Peyer's patch (tissue), 4 donors: ENCODE measurements around the gene CEMIP2. TPM values are rescaled to one million over a fixed set of nuclear protein-coding genes. Genes with fewer than 3 reads are reported as not detected.

Experiments
- DNase-seq, 3 donors: peaks; one replicate each; pipeline ENCODE4 v3.0.0-alpha.2; 2017 to 2019
- H3K27ac ChIP-seq, 4 donors: fragments of 200-600 bp; sonication (generic); one replicate each; pipeline ENCODE4 v1.5.1; 2016 to 2019
- H3K27me3 ChIP-seq, 2 donors: fragments of 200-600 bp; sonication (generic); one replicate each; pipeline ENCODE4 v1.5.1; 2019
- H3K36me3 ChIP-seq, 3 donors: fragments of 200-600 bp; sonication (generic); one replicate each; pipeline ENCODE4 v1.5.1; 2016 to 2019
- H3K4me1 ChIP-seq, 4 donors: fragments of 200-600 bp; sonication (generic); one replicate each; pipeline ENCODE4 v1.5.1; 2016 to 2019
- H3K4me3 ChIP-seq, 4 donors: fragments of 200-600 bp; sonication (generic); 1 replicate in 3 of 4; 2 replicates in 1 of 4; pipeline ENCODE4 v1.5.1; 2016 to 2019; ENCODE audit warnings: mild to moderate bottlenecking in 1 of 4
- H3K9me3 ChIP-seq, 4 donors: fragments of 200-600 bp; sonication (generic); one replicate each; pipeline ENCODE4 v1.5.1; 2016 to 2019; ENCODE audit warnings: mild to moderate bottlenecking in 1 of 4
- CTCF ChIP-seq, 6 experiments: fragments of 450-650 bp in 4 of 6; fragments of 200-600 bp in 2 of 6; sonication (generic) in 1 of 6; IDR thresholded peaks; one replicate each; pipeline ENCODE4 v1.5.1; 2017 to 2019; ENCODE audit warnings: antibody characterized with exemption in 6 of 6, mild to moderate bottlenecking in 3 of 6, moderate library complexity in 1 of 6
- POLR2A ChIP-seq, 2 donors: fragments of 450-650 bp; IDR thresholded peaks; one replicate each; pipeline ENCODE4 v1.5.1; 2017; ENCODE audit warnings: antibody characterized with exemption in 2 of 2, mild to moderate bottlenecking in 2 of 2, moderate library complexity in 2 of 2
- total RNA-seq, 4 donors: library from RNA; depleted of rRNA; stranded (reverse); fragments of >200 nt; gene quantifications; one replicate each; pipeline ENCODE4 v1.1.0, GENCODE V29; 2016

CEMIP2 gene
- total RNA-seq, 4 donors from 2014 or later = 79.2 to 243 (median 215) TPM

DNA sequence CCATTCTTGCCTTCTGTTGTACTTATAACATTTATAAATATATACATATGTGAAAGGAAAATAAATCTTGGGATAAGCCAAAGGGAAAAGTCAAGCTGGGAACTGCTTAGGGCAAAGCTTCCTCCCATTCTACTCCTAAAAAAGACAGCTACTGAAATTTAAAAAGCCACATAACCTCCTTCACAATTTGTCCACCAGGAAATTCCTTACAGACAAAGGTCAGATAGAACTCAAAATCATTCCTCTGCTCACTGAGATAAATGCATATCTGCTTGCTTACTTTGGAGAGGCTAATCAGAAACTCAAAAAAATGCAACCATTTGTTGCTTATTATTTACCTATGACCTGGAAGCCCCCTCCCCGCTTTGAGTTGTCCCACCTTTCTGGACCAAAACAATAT is 112.5 kb downstream of the CEMIP2 start:
- Histone ChIP-seq H3K36me3 (no peaks in the 10 kb centered on the region), H3K4me1 (no peaks in the 10 kb centered on the region)
- DNase-seq = no peak

GRCh38 chr9:71655141-71655540 is 113.2 kb downstream of the CEMIP2 start:
- H3K4me3 ChIP-seq = no peak overlapping the region
- no peak for DNase-seq
- no peak for TF ChIP-seq CTCF (IDR thresholded peaks at IDR 0.05)
- TF ChIP-seq POLR2A (IDR thresholded peaks at IDR 0.05) = no peak
- H3K27me3 ChIP-seq = no peaks in the 10 kb centered on the region
- peaks cover 0 to 11% (median 0%) of the 10 kb centered on the region in 4 donors for H3K9me3 ChIP-seq
- no peak overlapping the region for H3K27ac ChIP-seq
- no peaks in the 10 kb centered on the region for H3K4me1 ChIP-seq
- H3K36me3 ChIP-seq = no peaks in the 10 kb centered on the region

More for the DNA sequence above, 112.5 kb downstream of the CEMIP2 start:
- TF ChIP-seq CTCF (IDR thresholded peaks at IDR 0.05) (no peak), POLR2A (IDR thresholded peaks at IDR 0.05) (no peak)
- H3K9me3 ChIP-seq = peaks cover 0 to 11% (median 0%) of the 10 kb centered on the region in 4 donors
- no peak overlapping the region for H3K4me3 ChIP-seq
- no peaks in the 10 kb centered on the region for H3K27me3 ChIP-seq
- no peak overlapping the region for H3K27ac ChIP-seq

GRCh38 chr9:71652480-71652879 is 115.8 kb downstream of the CEMIP2 start:
- H3K27me3 ChIP-seq = no peaks in the 10 kb centered on the region
- no peak for TF ChIP-seq POLR2A (IDR thresholded peaks at IDR 0.05)
- TF ChIP-seq CTCF (IDR thresholded peaks at IDR 0.05) = no peak
- no peak for DNase-seq
- no peak overlapping the region for H3K27ac ChIP-seq
- H3K4me1 ChIP-seq = peaks cover 0 to 4% (median under 1%) of the 10 kb centered on the region in 4 donors
- H3K9me3 ChIP-seq = peaks cover 0 to 10% (median 0%) of the 10 kb centered on the region in 4 donors
- no peak overlapping the region for H3K4me3 ChIP-seq
- H3K36me3 ChIP-seq = no peaks in the 10 kb centered on the region

DNA sequence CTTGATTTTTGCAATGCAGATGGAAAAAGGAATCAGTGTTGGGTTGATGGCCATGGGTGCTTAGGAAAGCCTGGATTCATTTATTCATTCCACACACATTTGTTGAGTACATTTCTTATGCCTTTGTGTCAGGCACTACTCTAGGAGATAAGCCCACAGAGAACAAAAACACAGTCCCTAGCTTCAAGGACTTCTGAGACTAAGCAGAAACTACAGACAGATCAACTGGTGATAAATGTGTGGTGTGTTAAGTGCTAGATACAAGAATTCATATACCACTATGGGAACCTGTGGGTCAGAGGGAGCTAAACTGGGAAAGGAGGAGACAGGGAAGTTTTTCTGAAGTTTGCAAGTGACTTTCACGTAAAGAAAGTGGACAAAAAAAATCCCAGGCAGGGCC is 119.9 kb downstream of the CEMIP2 start:
- TF ChIP-seq POLR2A (IDR thresholded peaks at IDR 0.05) (no peak), CTCF (IDR thresholded peaks at IDR 0.05) (no peak)
- Histone ChIP-seq H3K27ac (no peak overlapping the region), H3K36me3 (no peaks in the 10 kb centered on the region), H3K4me3 (no peak overlapping the region), H3K9me3 (no peaks in the 10 kb centered on the region), H3K4me1 (peaks cover 0 to 13% (median 2%) of the 10 kb centered on the region in 4 donors), H3K27me3 (no peaks in the 10 kb centered on the region)
- no peak for DNase-seq

DNA sequence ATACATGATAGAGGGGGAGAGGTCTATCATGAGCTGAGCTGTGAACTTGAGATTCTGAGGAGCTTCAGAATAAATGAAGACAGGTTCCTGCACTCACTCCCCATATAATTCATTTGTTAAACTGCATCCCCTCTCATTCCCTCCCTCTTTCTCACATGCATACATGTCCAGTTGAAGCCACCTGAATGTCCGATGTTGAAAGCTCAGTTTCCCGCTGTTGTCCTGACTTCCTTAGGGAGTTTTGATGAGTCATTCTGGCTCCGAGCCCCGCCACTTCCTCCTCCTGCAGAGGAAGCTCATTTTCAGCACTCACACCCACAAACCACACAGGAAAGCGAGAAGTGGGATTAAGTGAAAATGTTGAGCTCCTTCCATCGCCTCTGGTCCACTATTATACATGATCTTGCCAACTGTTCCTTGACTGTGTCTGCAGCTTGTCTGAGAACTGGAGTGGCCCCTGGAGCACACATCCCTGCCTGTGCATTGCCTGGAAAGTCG is 121.2 kb downstream of the CEMIP2 start:
- Histone ChIP-seq H3K27ac (no peak overlapping the region), H3K27me3 (no peaks in the 10 kb centered on the region), H3K4me3 (no peak overlapping the region), H3K9me3 (no peaks in the 10 kb centered on the region), H3K4me1 (peaks cover 0 to 13% (median 2%) of the 10 kb centered on the region in 4 donors), H3K36me3 (no peaks in the 10 kb centered on the region)
- TF ChIP-seq POLR2A (IDR thresholded peaks at IDR 0.05) (no peak), CTCF (IDR thresholded peaks at IDR 0.05) (no peak)
- peak; percentile 35 to 85 (median 53) for DNase-seq

- peaks cover 0 to 13% (median 2%) of the 10 kb centered on the region in 4 donors for H3K4me1 ChIP-seq
- H3K27me3 ChIP-seq = no peaks in the 10 kb centered on the region
- TF ChIP-seq POLR2A (IDR thresholded peaks at IDR 0.05) = no peak
- DNase-seq = no peak
- no peaks in the 10 kb centered on the region for H3K36me3 ChIP-seq
- H3K9me3 ChIP-seq = no peaks in the 10 kb centered on the region
- no peak overlapping the region for H3K4me3 ChIP-seq
- H3K27ac ChIP-seq = no peak overlapping the region
Observed at GRCh38 chr9:71646131-71646530, 122.2 kb downstream of the CEMIP2 start.
